ENCODE measurements around the gene COMMD8. TPM values are rescaled to one million over a fixed set of nuclear protein-coding genes. Genes with fewer than 3 reads are reported as not detected.

The COMMD8 gene
- total RNA-seq, 1 donor from 2014 or later, result 33.7 TPM

- DNase-seq (ENCODE audit: low read depth), result no peak
- no peak for TF ChIP-seq CTCF (IDR thresholded peaks at IDR 0.05; ENCODE audit: insufficient read depth, low read length, poor library complexity, severe bottlenecking)
- Histone ChIP-seq H3K36me3 (ENCODE audit: control insufficient read depth, insufficient read depth, low read length) (no peaks in the 10 kb centered on the region), H3K4me3 (ENCODE audit: low read depth, low read length) (no peak overlapping the region), H3K27me3 (ENCODE audit: control insufficient read depth, insufficient read depth, low read length) (no peaks in the 10 kb centered on the region)
Measured at GRCh38 chr4:47406408-47406807, 57.1 kb downstream of the COMMD8 start.

Other genes starting within 250 kb of the COMMD8 start
- gene ATP10D, start 21.6 kb upstream of the COMMD8 start, total RNA-seq, result 11.3 and 13.9 TPM in 2 replicates